A673 (cell line): ENCODE data around the gene GFPT1. TPM values are rescaled to one million over a fixed set of nuclear protein-coding genes. Genes with fewer than 3 reads are reported as not detected.

Experiments used
- BruUV-seq: library from RNA; stranded (reverse); fragments of 400-500 nt; replicated peaks from 2 replicates; lab custom pipeline; 2021; lab: Mats Ljungman, UMichigan
- CTCF ChIA-PET: fragments of 300-600 bp; sonication (Branson Sonifier 250); formaldehyde crosslinking; loops from one replicate; lab custom pipeline; 2022; ENCODE audit warnings: antibody characterized with exemption; lab: Charles Lee
- POLR2A ChIA-PET: fragments of 300-600 bp; sonication (Branson Sonifier 250); formaldehyde crosslinking; loops from one replicate; lab custom pipeline; 2022; ENCODE audit warnings: antibody characterized with exemption; ENCODE audit not compliant: low non-redundant PET; lab: Charles Lee
- DNase-seq: peaks from one replicate; pipeline ENCODE4 v3.0.0-alpha.2; 2015; ENCODE audit warnings: low spot score
- H3K27ac ChIP-seq: fragments of 200-600 bp; sonication (generic); 2 replicates; pipeline ENCODE4 v1.5.1; 2016; ENCODE audit warnings: mixed run types, low read depth, mild to moderate bottlenecking, mixed read lengths, antibody characterized with exemption, low read length; ENCODE audit not compliant: poor library complexity, severe bottlenecking
- H3K27me3 ChIP-seq: fragments of 200-600 bp; sonication (generic); replicated peaks from 2 replicates; pipeline ENCODE4 v1.6.1; 2017; ENCODE audit warnings: mixed run types, low read depth, mild to moderate bottlenecking, mixed read lengths, antibody characterized with exemption, low read length; ENCODE audit not compliant: insufficient read depth, poor library complexity
- H3K36me3 ChIP-seq: fragments of 200-600 bp; sonication (generic); 2 replicates; pipeline ENCODE4 v1.6.1; 2016; ENCODE audit warnings: mixed run types, mild to moderate bottlenecking, mixed read lengths, antibody characterized with exemption, low read length; ENCODE audit not compliant: insufficient read depth, poor library complexity, severe bottlenecking
- H3K4me1 ChIP-seq: fragments of 200-600 bp; sonication (generic); 2 replicates; pipeline ENCODE4 v1.6.1; 2017; ENCODE audit warnings: mixed run types, mild to moderate bottlenecking, mixed read lengths, antibody characterized with exemption, low read length; ENCODE audit not compliant: insufficient read depth, poor library complexity, severe bottlenecking
- H3K4me3 ChIP-seq: fragments of 200-600 bp; sonication (generic); 2 replicates; pipeline ENCODE4 v1.5.1; 2016; ENCODE audit warnings: low read depth, mixed run types, mild to moderate bottlenecking, mixed read lengths, low read length; ENCODE audit not compliant: poor library complexity, severe bottlenecking
- H3K9me3 ChIP-seq: fragments of 200-600 bp; sonication (generic); 2 replicates; pipeline ENCODE4 v1.6.1; 2016; ENCODE audit warnings: mixed run types, low read depth, mild to moderate bottlenecking, mixed read lengths, antibody characterized with exemption, low read length; ENCODE audit not compliant: poor library complexity, severe bottlenecking
- EZH2 ChIP-seq: fragments of 200-600 bp; sonication (generic); IDR thresholded peaks from 2 replicates; pipeline ENCODE4 v1.6.1; 2017; ENCODE audit warnings: borderline replicate concordance, low read depth, mild to moderate bottlenecking, mixed read lengths, antibody characterized with exemption, low read length; ENCODE audit not compliant: poor library complexity, severe bottlenecking
- intact Hi-C: fragments of 100-400 bp; cut with micrococcal nuclease; formaldehyde crosslinking; loops from one replicate; pipeline ENCODE4 v1.10.0; 2022; ENCODE audit not compliant: unreplicated experiment
- total RNA-seq: library from RNA; stranded (reverse); gene quantifications from 2 replicates; pipeline ENCODE4 v1.2.3, GENCODE V29; 2021
- TF ChIP-seq, protein P1 (sequence below): fragments of 300-800, 200-600 bp; sonication (generic); conservative IDR thresholded peaks from 2 replicates; pipeline ENCODE4 v1.5.1; 2017; ENCODE audit warnings: low read depth, mild to moderate bottlenecking, antibody characterized with exemption, low read length, moderate library complexity, mixed read lengths

GFPT1 gene
- total RNA-seq, 1 experiment from 2014 or later = 53.0 TPM

DNA sequence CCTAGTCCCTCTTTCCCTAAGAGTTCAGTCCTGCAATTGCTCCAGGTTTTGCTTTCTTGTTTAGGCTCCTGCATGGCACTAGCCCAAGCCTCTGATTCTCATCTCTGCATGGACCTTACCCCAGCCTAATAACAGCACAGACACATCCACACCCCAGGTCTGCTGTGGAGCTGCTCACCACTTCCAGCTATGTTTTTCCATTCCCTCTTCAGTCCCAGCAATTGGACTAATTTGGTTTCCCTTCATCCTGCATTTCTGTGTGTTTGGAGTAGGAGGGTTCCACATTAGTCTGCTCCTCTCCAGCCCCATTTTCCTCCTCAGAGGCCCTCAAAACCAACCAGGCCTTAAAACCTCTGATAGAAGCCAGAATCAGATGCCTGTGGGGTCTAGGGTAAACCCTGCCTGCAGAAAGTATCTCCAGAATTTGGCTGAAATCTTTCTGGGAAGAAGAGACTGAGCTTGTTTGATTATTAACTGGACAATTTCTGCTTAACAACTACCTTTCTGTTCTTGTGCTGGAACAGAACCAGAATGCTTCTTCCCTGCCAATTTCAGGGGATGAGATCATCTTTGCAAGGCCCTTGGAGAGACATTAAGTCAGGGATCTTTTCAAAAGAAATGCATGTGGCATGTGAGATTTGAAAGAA, 95.9 kb downstream of the GFPT1 start:
- DNase-seq = no peak
- BruUV-seq = no TSS peak
- no peaks in the 10 kb centered on the region for H3K36me3 ChIP-seq
- H3K27ac ChIP-seq = no peak overlapping the region
- POLR2A ChIA-PET = no interaction called here
- CTCF ChIA-PET = no interaction called here
- no peak for TF ChIP-seq EZH2
- TF ChIP-seq, protein P1, sequence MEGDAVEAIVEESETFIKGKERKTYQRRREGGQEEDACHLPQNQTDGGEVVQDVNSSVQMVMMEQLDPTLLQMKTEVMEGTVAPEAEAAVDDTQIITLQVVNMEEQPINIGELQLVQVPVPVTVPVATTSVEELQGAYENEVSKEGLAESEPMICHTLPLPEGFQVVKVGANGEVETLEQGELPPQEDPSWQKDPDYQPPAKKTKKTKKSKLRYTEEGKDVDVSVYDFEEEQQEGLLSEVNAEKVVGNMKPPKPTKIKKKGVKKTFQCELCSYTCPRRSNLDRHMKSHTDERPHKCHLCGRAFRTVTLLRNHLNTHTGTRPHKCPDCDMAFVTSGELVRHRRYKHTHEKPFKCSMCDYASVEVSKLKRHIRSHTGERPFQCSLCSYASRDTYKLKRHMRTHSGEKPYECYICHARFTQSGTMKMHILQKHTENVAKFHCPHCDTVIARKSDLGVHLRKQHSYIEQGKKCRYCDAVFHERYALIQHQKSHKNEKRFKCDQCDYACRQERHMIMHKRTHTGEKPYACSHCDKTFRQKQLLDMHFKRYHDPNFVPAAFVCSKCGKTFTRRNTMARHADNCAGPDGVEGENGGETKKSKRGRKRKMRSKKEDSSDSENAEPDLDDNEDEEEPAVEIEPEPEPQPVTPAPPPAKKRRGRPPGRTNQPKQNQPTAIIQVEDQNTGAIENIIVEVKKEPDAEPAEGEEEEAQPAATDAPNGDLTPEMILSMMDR = no peak
- H3K4me1 ChIP-seq = no peaks in the 10 kb centered on the region
- no peak overlapping the region for H3K4me3 ChIP-seq
- intact Hi-C loops = no loop called here
- no peaks in the 10 kb centered on the region for H3K27me3 ChIP-seq
- H3K9me3 ChIP-seq = no peaks in the 10 kb centered on the region

DNA sequence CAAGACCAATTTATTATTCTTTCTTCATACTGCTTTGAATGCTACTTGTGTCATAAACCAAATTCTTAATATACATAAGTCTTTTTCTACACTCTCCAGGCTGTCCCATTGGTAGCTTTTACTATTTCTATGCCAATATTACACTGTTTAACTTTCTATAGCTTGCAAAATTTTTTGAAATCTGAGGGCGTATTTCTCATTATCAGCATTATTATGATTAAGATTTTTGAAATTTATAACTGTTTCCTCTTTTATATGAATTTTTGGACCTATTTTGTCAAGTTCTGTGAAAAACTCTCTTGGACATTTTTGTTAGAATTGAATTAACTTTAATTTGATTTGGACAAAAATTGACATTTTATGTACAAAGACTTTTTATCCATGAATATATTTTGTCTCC, 98.6 kb downstream of the GFPT1 start:
- intact Hi-C loops = no loop called here
- no peaks in the 10 kb centered on the region for H3K36me3 ChIP-seq
- no peak overlapping the region for H3K4me3 ChIP-seq
- DNase-seq = no peak
- POLR2A ChIA-PET = no interaction called here
- no TSS peak for BruUV-seq
- H3K4me1 ChIP-seq = no peaks in the 10 kb centered on the region
- no peak overlapping the region for H3K27ac ChIP-seq
- CTCF ChIA-PET = no interaction called here
- TF ChIP-seq, protein P1 = no peak
- no peak for TF ChIP-seq EZH2
- no peaks in the 10 kb centered on the region for H3K27me3 ChIP-seq
- H3K9me3 ChIP-seq = no peaks in the 10 kb centered on the region

DNA sequence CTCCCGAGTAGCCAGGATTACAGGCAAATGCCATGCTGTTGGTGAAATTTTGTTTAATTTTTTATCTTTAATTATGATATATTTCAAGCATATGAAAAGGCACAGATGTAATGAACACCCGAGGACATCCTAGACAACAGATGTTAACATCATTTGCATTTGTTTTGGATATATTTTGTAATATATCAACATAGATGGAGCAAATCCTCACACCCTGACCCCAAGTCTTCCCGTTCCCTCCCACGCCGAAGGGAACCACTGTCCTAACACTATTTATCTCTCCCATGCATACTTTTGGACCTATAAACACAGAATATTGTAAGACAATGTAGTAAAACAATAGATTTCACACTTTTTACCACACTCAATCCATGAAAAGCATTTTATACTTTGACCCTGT, 99.5 kb downstream of the GFPT1 start:
- POLR2A ChIA-PET = no interaction called here
- Histone ChIP-seq H3K4me3 (no peak overlapping the region), H3K4me1 (no peaks in the 10 kb centered on the region), H3K36me3 (no peaks in the 10 kb centered on the region), H3K9me3 (no peaks in the 10 kb centered on the region), H3K27me3 (no peaks in the 10 kb centered on the region), H3K27ac (no peak overlapping the region)
- CTCF ChIA-PET = no interaction called here
- BruUV-seq = no TSS peak
- intact Hi-C loops = no loop called here
- no peak for DNase-seq
- TF ChIP-seq, protein P1 = no peak
- no peak for TF ChIP-seq EZH2
